ENCODE data around the gene TMEM178B. TPM values are rescaled to one million over a fixed set of nuclear protein-coding genes. Genes with fewer than 3 reads are reported as not detected.
"Not testable (repeated sequence)": the region's sequence is repeated elsewhere in the genome, so short reads cannot be mapped to it uniquely, and the experiment has no call there.

The TMEM178B gene
- total RNA-seq, 1 donor from 2014 or later: 0.68 TPM

GRCh38 chr7:141191277-141191676 lies 117.4 kb downstream of the TMEM178B start:
- Mint-ChIP-seq H3K36me3 (ENCODE audit: low read depth) (no peaks in the 10 kb centered on the region), H3K4me3 (no peak overlapping the region), H3K9me3 (no peaks in the 10 kb centered on the region), H3K27me3 (peaks cover 1% of the 10 kb centered on the region), H3K27ac (no peak overlapping the region), H3K4me1 (no peaks in the 10 kb centered on the region)
- intact Hi-C loops (cut with micrococcal nuclease): no loop called here
- no peak for DNase-seq

- intact Hi-C loops (cut with micrococcal nuclease): no loop called here
- no peaks in the 10 kb centered on the region for H3K4me1 Mint-ChIP-seq
- H3K27me3 Mint-ChIP-seq: peaks cover 1% of the 10 kb centered on the region
- H3K36me3 Mint-ChIP-seq (ENCODE audit: low read depth): no peaks in the 10 kb centered on the region
- no peak for DNase-seq
- no peak overlapping the region for H3K27ac Mint-ChIP-seq
- no peak overlapping the region for H3K4me3 Mint-ChIP-seq
- no peaks in the 10 kb centered on the region for H3K9me3 Mint-ChIP-seq
These were observed 119.2 kb downstream of the TMEM178B start for GRCh38 chr7:141193066-141193465.

GRCh38 chr7:141195722-141196121 lies 121.9 kb downstream of the TMEM178B start:
- H3K36me3 Mint-ChIP-seq (ENCODE audit: low read depth); H3K27me3 Mint-ChIP-seq; H3K9me3 Mint-ChIP-seq; intact Hi-C loops (cut with micrococcal nuclease); H3K4me1 Mint-ChIP-seq; H3K4me3 Mint-ChIP-seq; H3K27ac Mint-ChIP-seq; DNase-seq: not testable (repeated sequence)

GRCh38 chr7:141198194-141198958 lies 124.5 kb downstream of the TMEM178B start:
- DNase-seq: no peak
- Mint-ChIP-seq H3K27ac (no peak overlapping the region), H3K36me3 (ENCODE audit: low read depth) (no peaks in the 10 kb centered on the region), H3K27me3 (peaks cover 5% of the 10 kb centered on the region), H3K9me3 (no peaks in the 10 kb centered on the region), H3K4me1 (no peaks in the 10 kb centered on the region), H3K4me3 (no peak overlapping the region)
- intact Hi-C loops (cut with micrococcal nuclease): no loop called here

- no peaks in the 10 kb centered on the region for H3K4me1 Mint-ChIP-seq
These were observed 126.6 kb downstream of the TMEM178B start for GRCh38 chr7:141200191-141201108.

GRCh38 chr7:141201145-141201885 lies 127.5 kb downstream of the TMEM178B start:
- intact Hi-C loops (cut with micrococcal nuclease): no loop called here
- Mint-ChIP-seq H3K4me3 (no peak overlapping the region), H3K27me3 (peaks cover 4% of the 10 kb centered on the region), H3K9me3 (no peaks in the 10 kb centered on the region), H3K27ac (no peak overlapping the region), H3K36me3 (ENCODE audit: low read depth) (no peaks in the 10 kb centered on the region), H3K4me1 (no peaks in the 10 kb centered on the region)
- DNase-seq: no peak

More at GRCh38 chr7:141200191-141201108, 126.6 kb downstream of the TMEM178B start:
- H3K27me3 Mint-ChIP-seq: peaks cover 5% of the 10 kb centered on the region
- H3K36me3 Mint-ChIP-seq (ENCODE audit: low read depth): no peaks in the 10 kb centered on the region
- H3K9me3 Mint-ChIP-seq: no peaks in the 10 kb centered on the region
- DNase-seq: no peak
- H3K4me3 Mint-ChIP-seq: no peak overlapping the region
- intact Hi-C loops (cut with micrococcal nuclease): no loop called here
- H3K27ac Mint-ChIP-seq: no peak overlapping the region

GRCh38 chr7:141202535-141202934 lies 128.7 kb downstream of the TMEM178B start:
- Mint-ChIP-seq H3K9me3 (no peaks in the 10 kb centered on the region), H3K36me3 (ENCODE audit: low read depth) (no peaks in the 10 kb centered on the region), H3K27ac (no peak overlapping the region), H3K4me1 (no peaks in the 10 kb centered on the region), H3K4me3 (no peak overlapping the region), H3K27me3 (peaks cover 4% of the 10 kb centered on the region)
- intact Hi-C loops (cut with micrococcal nuclease): no loop called here
- no peak for DNase-seq

- Mint-ChIP-seq H3K4me1 (no peaks in the 10 kb centered on the region), H3K27me3 (peaks cover 4% of the 10 kb centered on the region), H3K27ac (no peak overlapping the region), H3K4me3 (no peak overlapping the region), H3K36me3 (ENCODE audit: low read depth) (no peaks in the 10 kb centered on the region), H3K9me3 (no peaks in the 10 kb centered on the region)
- no peak for DNase-seq
- intact Hi-C loops (cut with micrococcal nuclease): no loop called here
These were observed 129.3 kb downstream of the TMEM178B start for GRCh38 chr7:141203177-141203576.

GRCh38 chr7:141203586-141203985 lies 129.7 kb downstream of the TMEM178B start:
- no peak for DNase-seq
- H3K9me3 Mint-ChIP-seq: no peaks in the 10 kb centered on the region
- no peaks in the 10 kb centered on the region for H3K4me1 Mint-ChIP-seq
- no peak overlapping the region for H3K27ac Mint-ChIP-seq
- no peak overlapping the region for H3K4me3 Mint-ChIP-seq
- intact Hi-C loops (cut with micrococcal nuclease): no loop called here
- H3K27me3 Mint-ChIP-seq: peaks cover 4% of the 10 kb centered on the region
- no peaks in the 10 kb centered on the region for H3K36me3 Mint-ChIP-seq (ENCODE audit: low read depth)

- H3K27me3 Mint-ChIP-seq: peaks cover 9% of the 10 kb centered on the region
- no peaks in the 10 kb centered on the region for H3K9me3 Mint-ChIP-seq
- H3K36me3 Mint-ChIP-seq (ENCODE audit: low read depth): no peaks in the 10 kb centered on the region
- H3K4me1 Mint-ChIP-seq: no peaks in the 10 kb centered on the region
- no peak overlapping the region for H3K27ac Mint-ChIP-seq
- no peak overlapping the region for H3K4me3 Mint-ChIP-seq
- DNase-seq: no peak
- intact Hi-C loops (cut with micrococcal nuclease): no loop called here
These were observed 133.8 kb downstream of the TMEM178B start for GRCh38 chr7:141207661-141208060.

GRCh38 chr7:141208539-141208938 lies 134.7 kb downstream of the TMEM178B start:
- Mint-ChIP-seq H3K9me3 (no peaks in the 10 kb centered on the region), H3K27me3 (peaks cover 7% of the 10 kb centered on the region)
- intact Hi-C loops (cut with micrococcal nuclease): no loop called here

GRCh38 chr7:141209454-141209853 lies 135.6 kb downstream of the TMEM178B start:
- H3K4me1 Mint-ChIP-seq: no peaks in the 10 kb centered on the region
- no peaks in the 10 kb centered on the region for H3K36me3 Mint-ChIP-seq (ENCODE audit: low read depth)
- peaks cover 7% of the 10 kb centered on the region for H3K27me3 Mint-ChIP-seq
- no peak overlapping the region for H3K4me3 Mint-ChIP-seq
- H3K9me3 Mint-ChIP-seq: no peaks in the 10 kb centered on the region
- DNase-seq: no peak
- no peak overlapping the region for H3K27ac Mint-ChIP-seq
- intact Hi-C loops (cut with micrococcal nuclease): no loop called here

More at GRCh38 chr7:141208539-141208938, 134.7 kb downstream of the TMEM178B start:
- DNase-seq: no peak
- Mint-ChIP-seq H3K4me1 (no peaks in the 10 kb centered on the region), H3K36me3 (ENCODE audit: low read depth) (no peaks in the 10 kb centered on the region), H3K4me3 (no peak overlapping the region), H3K27ac (no peak overlapping the region)

GRCh38 chr7:141210862-141211261 lies 137.0 kb downstream of the TMEM178B start:
- DNase-seq: no peak
- H3K9me3 Mint-ChIP-seq: no peaks in the 10 kb centered on the region
- H3K27me3 Mint-ChIP-seq: peaks cover 9% of the 10 kb centered on the region
- H3K27ac Mint-ChIP-seq: no peak overlapping the region
- H3K4me3 Mint-ChIP-seq: no peak overlapping the region
- no peaks in the 10 kb centered on the region for H3K4me1 Mint-ChIP-seq
- intact Hi-C loops (cut with micrococcal nuclease): no loop called here
- H3K36me3 Mint-ChIP-seq (ENCODE audit: low read depth): no peaks in the 10 kb centered on the region

GRCh38 chr7:141213226-141213625 lies 139.4 kb downstream of the TMEM178B start:
- H3K4me3 Mint-ChIP-seq: no peak overlapping the region
- peaks cover 9% of the 10 kb centered on the region for H3K27me3 Mint-ChIP-seq
- intact Hi-C loops (cut with micrococcal nuclease): no loop called here
- no peaks in the 10 kb centered on the region for H3K9me3 Mint-ChIP-seq
- no peaks in the 10 kb centered on the region for H3K4me1 Mint-ChIP-seq
- DNase-seq: no peak
- no peaks in the 10 kb centered on the region for H3K36me3 Mint-ChIP-seq (ENCODE audit: low read depth)
- H3K27ac Mint-ChIP-seq: no peak overlapping the region

Measured in activated CD4-positive, alpha-beta T cell treated with anti-CD3 and anti-CD28 coated beads, Interleukin-2, amount 10 ng/mL, durations not matched to agents 24 days and 14 days (primary cell).